ENCODE results near the gene DDI1.

Gene DDI1

GRCh38 chr11:104053743-104054478 lies 17.5 kb downstream of the DDI1 start:
- no peak overlapping the region for H3K4me2 ChIP-seq (ENCODE audit: insufficient read depth, low read length)
- DNase-seq (no peak), ATAC-seq (ENCODE audit: insufficient read depth, low read depth) (no peak)
- H2AFZ ChIP-seq (ENCODE audit: low read depth, low read length): no peak overlapping the region
- H3K79me2 ChIP-seq (ENCODE audit: insufficient read depth, low read length): no peaks in the 10 kb centered on the region
- no peak overlapping the region for H3K9ac ChIP-seq (ENCODE audit: low read depth, low read length)
- no peaks in the 10 kb centered on the region for H3K9me3 ChIP-seq (ENCODE audit: insufficient read depth, low read length, severe bottlenecking)
- no peak overlapping the region for H3K4me3 ChIP-seq (ENCODE audit: low read depth in 1 of 2, low read length in 2 of 2)
- TF ChIP-seq, protein P1, sequence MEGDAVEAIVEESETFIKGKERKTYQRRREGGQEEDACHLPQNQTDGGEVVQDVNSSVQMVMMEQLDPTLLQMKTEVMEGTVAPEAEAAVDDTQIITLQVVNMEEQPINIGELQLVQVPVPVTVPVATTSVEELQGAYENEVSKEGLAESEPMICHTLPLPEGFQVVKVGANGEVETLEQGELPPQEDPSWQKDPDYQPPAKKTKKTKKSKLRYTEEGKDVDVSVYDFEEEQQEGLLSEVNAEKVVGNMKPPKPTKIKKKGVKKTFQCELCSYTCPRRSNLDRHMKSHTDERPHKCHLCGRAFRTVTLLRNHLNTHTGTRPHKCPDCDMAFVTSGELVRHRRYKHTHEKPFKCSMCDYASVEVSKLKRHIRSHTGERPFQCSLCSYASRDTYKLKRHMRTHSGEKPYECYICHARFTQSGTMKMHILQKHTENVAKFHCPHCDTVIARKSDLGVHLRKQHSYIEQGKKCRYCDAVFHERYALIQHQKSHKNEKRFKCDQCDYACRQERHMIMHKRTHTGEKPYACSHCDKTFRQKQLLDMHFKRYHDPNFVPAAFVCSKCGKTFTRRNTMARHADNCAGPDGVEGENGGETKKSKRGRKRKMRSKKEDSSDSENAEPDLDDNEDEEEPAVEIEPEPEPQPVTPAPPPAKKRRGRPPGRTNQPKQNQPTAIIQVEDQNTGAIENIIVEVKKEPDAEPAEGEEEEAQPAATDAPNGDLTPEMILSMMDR (IDR thresholded peaks at IDR 0.05; ENCODE audit: borderline replicate concordance, extremely low read depth, low read length, poor library complexity, severe bottlenecking): no peak
- TF ChIP-seq EZH2 (IDR thresholded peaks at IDR 0.05; ENCODE audit: borderline replicate concordance, low read depth, low read length, severe bottlenecking): no peak
- H4K20me1 ChIP-seq (ENCODE audit: insufficient read depth, low read length): no peaks in the 10 kb centered on the region
- H3K4me1 ChIP-seq (ENCODE audit: insufficient read depth, low read length): no peaks in the 10 kb centered on the region
- no peak overlapping the region for H3K27ac ChIP-seq (ENCODE audit: low read length)
- H3K27me3 ChIP-seq (ENCODE audit: insufficient read depth, low read length, poor library complexity): no peaks in the 10 kb centered on the region
- H3K36me3 ChIP-seq (ENCODE audit: insufficient read depth, low read length): no peaks in the 10 kb centered on the region

- Histone ChIP-seq H3K4me3 (ENCODE audit: low read depth in 1 of 2, low read length in 2 of 2) (no peak overlapping the region), H3K4me1 (ENCODE audit: insufficient read depth, low read length) (no peaks in the 10 kb centered on the region), H3K9me3 (ENCODE audit: insufficient read depth, low read length, severe bottlenecking) (no peaks in the 10 kb centered on the region), H3K4me2 (ENCODE audit: insufficient read depth, low read length) (no peak overlapping the region), H3K79me2 (ENCODE audit: insufficient read depth, low read length) (no peaks in the 10 kb centered on the region), H3K9ac (ENCODE audit: low read depth, low read length) (no peak overlapping the region), H3K27me3 (ENCODE audit: insufficient read depth, low read length, poor library complexity) (no peaks in the 10 kb centered on the region), H2AFZ (ENCODE audit: low read depth, low read length) (no peak overlapping the region), H3K36me3 (ENCODE audit: insufficient read depth, low read length) (no peaks in the 10 kb centered on the region), H4K20me1 (ENCODE audit: insufficient read depth, low read length) (no peaks in the 10 kb centered on the region), H3K27ac (ENCODE audit: low read length) (no peak overlapping the region)
- no peak for DNase-seq
- no peak for ATAC-seq (ENCODE audit: insufficient read depth, low read depth)
- no peak for TF ChIP-seq EZH2 (IDR thresholded peaks at IDR 0.05; ENCODE audit: borderline replicate concordance, low read depth, low read length, severe bottlenecking)
- TF ChIP-seq, protein P1 (IDR thresholded peaks at IDR 0.05; ENCODE audit: borderline replicate concordance, extremely low read depth, low read length, poor library complexity, severe bottlenecking): no peak
Observed at GRCh38 chr11:104054911-104055529, 18.6 kb downstream of the DDI1 start.

- TF ChIP-seq, protein P1 (IDR thresholded peaks at IDR 0.05; ENCODE audit: borderline replicate concordance, extremely low read depth, low read length, poor library complexity, severe bottlenecking): no peak
- TF ChIP-seq EZH2 (IDR thresholded peaks at IDR 0.05; ENCODE audit: borderline replicate concordance, low read depth, low read length, severe bottlenecking): no peak
- no peaks in the 10 kb centered on the region for H4K20me1 ChIP-seq (ENCODE audit: insufficient read depth, low read length)
- H3K27me3 ChIP-seq (ENCODE audit: insufficient read depth, low read length, poor library complexity): no peaks in the 10 kb centered on the region
- no peaks in the 10 kb centered on the region for H3K9me3 ChIP-seq (ENCODE audit: insufficient read depth, low read length, severe bottlenecking)
- H3K4me2 ChIP-seq (ENCODE audit: insufficient read depth, low read length): no peak overlapping the region
- H3K4me3 ChIP-seq (ENCODE audit: low read depth in 1 of 2, low read length in 2 of 2): no peak overlapping the region
- H3K79me2 ChIP-seq (ENCODE audit: insufficient read depth, low read length): no peaks in the 10 kb centered on the region
- H3K4me1 ChIP-seq (ENCODE audit: insufficient read depth, low read length): no peaks in the 10 kb centered on the region
- no peaks in the 10 kb centered on the region for H3K36me3 ChIP-seq (ENCODE audit: insufficient read depth, low read length)
- DNase-seq (no peak), ATAC-seq (ENCODE audit: insufficient read depth, low read depth) (no peak)
- H3K27ac ChIP-seq (ENCODE audit: low read length): no peak overlapping the region
- H3K9ac ChIP-seq (ENCODE audit: low read depth, low read length): no peak overlapping the region
- no peak overlapping the region for H2AFZ ChIP-seq (ENCODE audit: low read depth, low read length)
Observed at GRCh38 chr11:104055596-104055995, 19.2 kb downstream of the DDI1 start.

Measured in DND-41 (cell line).